Panc1 (cell line): ENCODE results near the gene SUPT20HL2. TPM values are rescaled to one million over a fixed set of nuclear protein-coding genes. Genes with fewer than 3 reads are reported as not detected.

Experiments
- ATAC-seq: fragments of 200-7000 bp; cut with Tn5 transposase; 2 replicates; pipeline ENCODE4 v1.9.1; 2020; ENCODE audit warnings: mild to moderate bottlenecking, moderate library complexity
- BruUV-seq: library from RNA; stranded (reverse); fragments of 400-500 nt; replicated peaks from 2 replicates; lab custom pipeline; 2021; lab: Mats Ljungman, UMichigan
- CTCF ChIA-PET: fragments of 300-600 bp; sonication (Branson Sonifier 250); formaldehyde crosslinking; loops from one replicate; lab custom pipeline; 2022; ENCODE audit warnings: antibody characterized with exemption; lab: Charles Lee
- POLR2A ChIA-PET: fragments of 300-600 bp; sonication (Branson Sonifier 250); formaldehyde crosslinking; loops from one replicate; lab custom pipeline; 2022; ENCODE audit warnings: antibody characterized with exemption; lab: Charles Lee
- DNase-seq: peaks from one replicate; pipeline ENCODE4 v3.0.0-alpha.2; 2010; ENCODE audit warnings: low read depth, low spot score
- H3K27ac ChIP-seq: 2 replicates; pipeline ENCODE4 v1.5.1; 2011; ENCODE audit warnings: mild to moderate bottlenecking, low read length, inconsistent platforms
- H3K27me3 ChIP-seq: fragments of 200-500 bp; sonication (Bioruptor generic); 2 replicates; pipeline ENCODE4 v1.6.0; 2014; ENCODE audit warnings: low read length, inconsistent platforms; ENCODE audit not compliant: control insufficient read depth, insufficient read depth
- H3K36me3 ChIP-seq: fragments of 200-500 bp; sonication (Bioruptor generic); 2 replicates; pipeline ENCODE4 v1.5.1; 2014; ENCODE audit warnings: inconsistent platforms, mild to moderate bottlenecking, low read length, moderate library complexity; ENCODE audit not compliant: control insufficient read depth, insufficient read depth
- H3K4me1 ChIP-seq: 2 replicates; pipeline ENCODE4 v1.5.1; 2011; ENCODE audit warnings: inconsistent platforms, mild to moderate bottlenecking, low read length, moderate library complexity; ENCODE audit not compliant: control insufficient read depth, insufficient read depth
- H3K4me3 ChIP-seq, 2 experiments: 2 replicates each; pipeline ENCODE4 v1.5.1; 2011 to 2012; ENCODE audit warnings: low read depth in 2 of 2, low read length in 2 of 2, mild to moderate bottlenecking in 2 of 2, inconsistent platforms in 1 of 2, moderate library complexity in 1 of 2
- H3K9me3 ChIP-seq: fragments of 200-500 bp; sonication (Bioruptor generic); 2 replicates; pipeline ENCODE4 v1.5.1; 2014; ENCODE audit warnings: low read depth, mild to moderate bottlenecking, inconsistent platforms, low read length, moderate library complexity; ENCODE audit not compliant: control insufficient read depth, insufficient read depth
- POLR2AphosphoS5 ChIP-seq: IDR thresholded peaks from 2 replicates; pipeline ENCODE4 v1.6.1; 2012; ENCODE audit warnings: mild to moderate bottlenecking, low read depth, low read length, moderate library complexity
- SIN3A ChIP-seq: IDR thresholded peaks from 2 replicates; pipeline ENCODE4 v1.6.1; 2012; ENCODE audit warnings: low read depth, mild to moderate bottlenecking, low read length, moderate library complexity, borderline replicate concordance; ENCODE audit not compliant: insufficient read depth
- TCF7L2 ChIP-seq: IDR thresholded peaks from 2 replicates; pipeline ENCODE4 v1.6.1; 2011; ENCODE audit warnings: mild to moderate bottlenecking, low read depth, low read length, inconsistent platforms
- in situ Hi-C: cut with HindIII; loops from 2 replicates; pipeline ENCODE4 v1.10.0; 2016; ENCODE audit warnings: low sequenced_read_pairs, low pct_unique_long_range_greater_than_20kb
- intact Hi-C: fragments of 100-400 bp; cut with micrococcal nuclease; formaldehyde crosslinking; loops from one replicate; pipeline ENCODE4 v1.10.0; 2022; ENCODE audit not compliant: unreplicated experiment
- total RNA-seq: library from RNA; stranded (reverse); gene quantifications from one replicate; pipeline ENCODE4 v1.2.1, GENCODE V29; 2021; ENCODE audit not compliant: unreplicated experiment
- TF ChIP-seq, protein P1 (sequence below), 2 experiments: IDR thresholded peaks; 2 replicates each; pipeline ENCODE4 v1.6.1; 2011 to 2012; ENCODE audit warnings: low read depth in 2 of 2, control low read depth in 1 of 2, low read length in 1 of 2, mild to moderate bottlenecking in 1 of 2, moderate library complexity in 1 of 2; ENCODE audit not compliant: insufficient read depth in 1 of 2
- TF ChIP-seq, protein P2 (sequence below): fragments of 450-650 bp; IDR thresholded peaks from 2 replicates; pipeline ENCODE4 v1.5.1; 2017; ENCODE audit warnings: mild to moderate bottlenecking

SUPT20HL2 gene
- total RNA-seq, 1 experiment from 2014 or later = not detected

DNA sequence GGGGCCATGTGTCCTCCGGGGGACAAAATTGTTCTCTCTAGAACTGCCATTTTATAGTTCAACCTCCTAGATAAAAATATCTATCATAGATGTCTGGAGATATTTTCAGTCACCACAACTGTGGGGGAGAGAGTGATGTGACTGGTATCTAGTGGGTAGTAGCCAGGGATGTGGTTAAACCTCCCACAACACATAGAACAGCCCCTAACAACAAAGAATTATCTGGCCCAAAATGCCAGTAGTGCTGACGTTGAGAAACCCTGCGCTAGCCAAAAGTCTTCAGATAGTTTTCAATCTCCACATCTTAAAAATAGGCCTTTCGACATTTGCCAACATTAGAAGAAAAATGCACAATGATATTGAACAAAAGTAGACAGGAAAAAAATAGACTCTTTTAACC is 19.0 kb upstream of the SUPT20HL2 start:
- H3K9me3 ChIP-seq = no peaks in the 10 kb centered on the region
- no peak overlapping the region for H3K4me3 ChIP-seq
- no peak for DNase-seq
- H3K27ac ChIP-seq = no peak overlapping the region
- POLR2A ChIA-PET = no interaction called here
- H3K36me3 ChIP-seq = no peaks in the 10 kb centered on the region
- ATAC-seq = no peak
- intact Hi-C loops = no loop called here
- in situ Hi-C loops = no loop called here
- no peaks in the 10 kb centered on the region for H3K27me3 ChIP-seq
- H3K4me1 ChIP-seq = no peaks in the 10 kb centered on the region
- CTCF ChIA-PET = no interaction called here
- TF ChIP-seq, protein P1, sequence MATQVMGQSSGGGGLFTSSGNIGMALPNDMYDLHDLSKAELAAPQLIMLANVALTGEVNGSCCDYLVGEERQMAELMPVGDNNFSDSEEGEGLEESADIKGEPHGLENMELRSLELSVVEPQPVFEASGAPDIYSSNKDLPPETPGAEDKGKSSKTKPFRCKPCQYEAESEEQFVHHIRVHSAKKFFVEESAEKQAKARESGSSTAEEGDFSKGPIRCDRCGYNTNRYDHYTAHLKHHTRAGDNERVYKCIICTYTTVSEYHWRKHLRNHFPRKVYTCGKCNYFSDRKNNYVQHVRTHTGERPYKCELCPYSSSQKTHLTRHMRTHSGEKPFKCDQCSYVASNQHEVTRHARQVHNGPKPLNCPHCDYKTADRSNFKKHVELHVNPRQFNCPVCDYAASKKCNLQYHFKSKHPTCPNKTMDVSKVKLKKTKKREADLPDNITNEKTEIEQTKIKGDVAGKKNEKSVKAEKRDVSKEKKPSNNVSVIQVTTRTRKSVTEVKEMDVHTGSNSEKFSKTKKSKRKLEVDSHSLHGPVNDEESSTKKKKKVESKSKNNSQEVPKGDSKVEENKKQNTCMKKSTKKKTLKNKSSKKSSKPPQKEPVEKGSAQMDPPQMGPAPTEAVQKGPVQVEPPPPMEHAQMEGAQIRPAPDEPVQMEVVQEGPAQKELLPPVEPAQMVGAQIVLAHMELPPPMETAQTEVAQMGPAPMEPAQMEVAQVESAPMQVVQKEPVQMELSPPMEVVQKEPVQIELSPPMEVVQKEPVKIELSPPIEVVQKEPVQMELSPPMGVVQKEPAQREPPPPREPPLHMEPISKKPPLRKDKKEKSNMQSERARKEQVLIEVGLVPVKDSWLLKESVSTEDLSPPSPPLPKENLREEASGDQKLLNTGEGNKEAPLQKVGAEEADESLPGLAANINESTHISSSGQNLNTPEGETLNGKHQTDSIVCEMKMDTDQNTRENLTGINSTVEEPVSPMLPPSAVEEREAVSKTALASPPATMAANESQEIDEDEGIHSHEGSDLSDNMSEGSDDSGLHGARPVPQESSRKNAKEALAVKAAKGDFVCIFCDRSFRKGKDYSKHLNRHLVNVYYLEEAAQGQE (IDR thresholded peaks at IDR 0.05; ENCODE audit: insufficient read depth in 1 of 2, low read depth in 2 of 2, low read length in 1 of 2) = no peak
- no peak for TF ChIP-seq TCF7L2
- no peak for TF ChIP-seq SIN3A
- TF ChIP-seq POLR2AphosphoS5 = no peak
- no TSS peak for BruUV-seq

DNA sequence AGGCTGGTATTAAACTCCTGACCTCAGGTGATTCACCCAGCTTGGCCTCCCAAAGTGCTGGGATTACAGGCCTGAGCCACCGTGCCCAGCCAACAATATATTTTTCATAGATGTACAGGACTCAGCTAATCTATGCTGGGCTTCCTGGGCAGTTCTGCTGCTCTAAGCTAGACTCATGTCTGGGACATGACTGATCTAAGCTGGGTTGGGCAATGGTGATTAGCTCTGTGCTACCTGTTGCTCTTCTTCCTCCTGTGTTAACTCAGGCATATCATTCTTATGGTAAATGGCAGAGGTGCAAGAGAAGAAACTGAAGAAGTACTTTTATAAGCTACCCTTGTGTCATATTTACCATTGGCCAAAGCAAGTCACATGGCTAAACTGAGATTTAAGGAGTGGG is 11.4 kb upstream of the SUPT20HL2 start:
- Histone ChIP-seq H3K4me1 (no peaks in the 10 kb centered on the region), H3K27me3 (no peaks in the 10 kb centered on the region), H3K4me3 (no peak overlapping the region), H3K9me3 (no peaks in the 10 kb centered on the region), H3K36me3 (no peaks in the 10 kb centered on the region), H3K27ac (no peak overlapping the region)
- intact Hi-C loops (no loop called here), in situ Hi-C loops (no loop called here)
- TF ChIP-seq, protein P1 (IDR thresholded peaks at IDR 0.05; ENCODE audit: insufficient read depth in 1 of 2, low read depth in 2 of 2, low read length in 1 of 2) = no peak
- TF ChIP-seq, protein P2, sequence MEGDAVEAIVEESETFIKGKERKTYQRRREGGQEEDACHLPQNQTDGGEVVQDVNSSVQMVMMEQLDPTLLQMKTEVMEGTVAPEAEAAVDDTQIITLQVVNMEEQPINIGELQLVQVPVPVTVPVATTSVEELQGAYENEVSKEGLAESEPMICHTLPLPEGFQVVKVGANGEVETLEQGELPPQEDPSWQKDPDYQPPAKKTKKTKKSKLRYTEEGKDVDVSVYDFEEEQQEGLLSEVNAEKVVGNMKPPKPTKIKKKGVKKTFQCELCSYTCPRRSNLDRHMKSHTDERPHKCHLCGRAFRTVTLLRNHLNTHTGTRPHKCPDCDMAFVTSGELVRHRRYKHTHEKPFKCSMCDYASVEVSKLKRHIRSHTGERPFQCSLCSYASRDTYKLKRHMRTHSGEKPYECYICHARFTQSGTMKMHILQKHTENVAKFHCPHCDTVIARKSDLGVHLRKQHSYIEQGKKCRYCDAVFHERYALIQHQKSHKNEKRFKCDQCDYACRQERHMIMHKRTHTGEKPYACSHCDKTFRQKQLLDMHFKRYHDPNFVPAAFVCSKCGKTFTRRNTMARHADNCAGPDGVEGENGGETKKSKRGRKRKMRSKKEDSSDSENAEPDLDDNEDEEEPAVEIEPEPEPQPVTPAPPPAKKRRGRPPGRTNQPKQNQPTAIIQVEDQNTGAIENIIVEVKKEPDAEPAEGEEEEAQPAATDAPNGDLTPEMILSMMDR = no peak
- no peak for TF ChIP-seq TCF7L2
- TF ChIP-seq POLR2AphosphoS5 = no peak
- no peak for TF ChIP-seq SIN3A
- no TSS peak for BruUV-seq
- ATAC-seq (no peak), DNase-seq (no peak)
- POLR2A ChIA-PET = no interaction called here
- CTCF ChIA-PET = no interaction called here
